NCI-H128 (cell line): ENCODE data around the gene C6orf132.
"Not testable (repeated sequence)": the region's sequence is repeated elsewhere in the genome, so short reads cannot be mapped to it uniquely, and the experiment has no call there.

Experiments used
- DNase-seq: peaks from one replicate; lab custom pipeline; 2025; ENCODE audit not compliant: unreplicated experiment; lab: John Stamatoyannopoulos, UW

Gene C6orf132

DNA sequence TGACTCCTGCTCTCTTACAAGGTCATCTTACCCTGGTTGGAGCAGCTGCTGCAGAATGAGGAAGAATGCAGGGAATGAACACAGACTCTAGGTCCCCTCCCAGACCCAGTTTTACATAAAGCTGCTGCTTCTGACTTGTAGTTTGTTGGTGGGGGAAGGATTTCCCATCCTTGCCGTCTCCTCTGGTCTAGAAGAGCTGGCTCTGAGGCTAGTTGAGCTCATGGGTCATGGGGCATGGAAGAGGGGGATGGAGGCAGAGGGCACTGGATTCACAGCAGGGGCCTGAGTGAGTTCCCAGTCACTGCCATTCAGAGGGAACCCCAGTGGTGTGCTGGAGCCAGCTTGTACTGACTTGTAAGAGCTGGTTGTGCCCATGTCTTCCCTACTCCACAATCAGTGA, 21.6 kb upstream of the C6orf132 start:
- no peak for DNase-seq

DNA sequence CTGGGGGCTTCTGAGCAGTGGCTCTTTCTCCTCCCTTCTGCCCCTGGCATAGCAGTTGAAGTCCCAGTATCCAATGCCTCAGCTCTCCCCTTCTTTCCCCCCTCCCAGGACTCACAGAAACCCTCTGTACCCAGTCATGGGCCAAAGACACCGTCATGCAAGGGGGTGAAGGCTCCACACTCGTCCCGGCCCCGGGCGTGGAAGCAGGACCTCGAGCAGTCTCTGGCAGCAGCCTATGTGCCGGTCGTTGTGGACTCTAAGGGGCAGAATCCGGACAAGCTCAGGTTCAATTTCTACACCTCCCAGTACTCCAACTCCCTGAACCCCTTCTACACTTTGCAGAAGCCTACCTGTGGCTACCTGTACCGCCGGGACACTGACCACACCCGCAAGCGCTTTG, 20.4 kb upstream of the C6orf132 start:
- no peak for DNase-seq

DNA sequence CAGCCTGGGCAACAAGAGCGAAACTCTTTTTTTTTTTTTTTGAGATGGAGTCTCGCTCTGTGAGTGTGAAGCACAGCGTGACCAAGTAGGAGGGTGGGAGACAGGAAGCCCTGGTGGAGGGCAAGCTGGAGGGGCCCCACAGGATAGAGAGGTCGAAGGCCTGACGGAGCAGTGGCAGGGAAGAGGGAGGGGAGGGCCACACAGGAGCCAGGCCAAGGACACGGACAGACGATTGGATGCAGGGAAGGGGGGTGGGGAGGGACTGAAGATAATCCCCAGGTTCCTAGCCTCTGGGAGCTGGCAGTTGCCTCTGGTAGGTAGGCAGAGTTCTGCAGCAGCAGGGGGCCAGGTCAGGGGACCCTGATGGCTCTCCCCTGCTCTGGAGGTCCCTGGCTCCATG, 20.0 kb upstream of the C6orf132 start:
- no peak for DNase-seq

DNA sequence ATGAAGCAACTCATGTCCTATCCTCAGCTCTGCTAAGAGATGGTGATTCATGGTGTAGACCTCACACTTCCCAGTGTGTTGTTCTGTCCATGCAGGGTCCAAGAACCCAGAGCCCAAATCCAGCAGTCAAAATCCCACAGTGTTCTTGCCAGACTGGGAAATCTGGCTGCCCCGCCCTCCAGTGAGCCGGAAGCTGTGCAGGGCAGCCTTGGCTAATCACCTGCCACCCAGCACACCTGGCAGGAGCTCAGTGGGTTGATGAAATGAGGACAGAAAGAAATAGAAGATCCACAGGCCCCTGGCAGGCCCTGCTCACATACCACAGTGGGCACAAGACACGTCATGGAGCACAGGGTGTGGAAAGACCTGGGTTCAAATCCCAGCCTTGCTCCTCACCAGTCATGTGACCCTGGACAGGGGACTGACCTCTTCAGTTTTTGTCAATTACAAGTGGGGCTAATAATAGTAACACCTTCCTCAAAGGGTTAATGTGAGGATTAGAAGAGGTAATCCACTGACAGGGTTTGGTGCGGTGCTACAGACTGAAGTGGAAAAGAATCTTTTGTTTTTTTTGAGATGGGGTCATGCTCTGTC, 17.1 kb upstream of the C6orf132 start:
- no peak for DNase-seq

DNA sequence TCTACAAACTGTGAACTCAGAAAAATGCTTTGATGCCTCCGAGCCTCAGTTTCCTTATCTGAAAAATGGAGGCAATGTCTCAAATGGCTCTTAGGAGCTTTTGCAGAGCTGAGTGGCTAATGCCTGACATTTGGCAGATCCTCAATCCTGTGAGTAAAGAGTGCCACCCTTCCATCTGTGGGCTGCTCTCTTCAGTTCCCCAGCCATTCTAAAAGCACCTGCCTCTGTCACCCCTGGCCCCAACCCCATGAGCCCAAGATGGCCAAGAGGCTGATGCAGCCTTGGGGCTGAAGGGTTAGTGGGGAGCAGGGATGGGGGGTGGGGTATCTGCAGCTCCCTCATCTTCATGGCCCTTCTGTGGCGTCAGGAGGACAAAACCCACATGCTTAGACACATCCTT, 16.2 kb upstream of the C6orf132 start:
- DNase-seq, result no peak

DNA sequence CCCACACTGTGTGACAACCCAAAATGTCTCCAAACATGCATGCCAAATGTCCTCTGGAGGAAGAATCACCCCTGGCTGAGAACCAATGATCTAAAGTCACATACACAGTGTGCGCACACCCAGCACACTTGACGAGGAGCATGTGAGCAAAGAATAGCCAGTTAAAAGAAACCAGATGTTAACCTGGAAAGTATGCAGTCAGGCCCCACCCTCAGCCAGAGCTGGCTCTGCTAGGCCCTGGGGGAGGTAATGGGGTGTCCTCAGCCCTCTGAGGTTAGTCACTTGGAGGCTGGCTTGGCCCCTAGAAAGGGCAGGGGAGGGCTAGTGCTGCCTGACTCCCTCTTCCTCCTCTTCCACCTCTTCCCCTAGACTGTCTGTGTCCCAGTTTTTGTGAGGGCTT, 15.6 kb upstream of the C6orf132 start:
- DNase-seq, result no peak

DNA sequence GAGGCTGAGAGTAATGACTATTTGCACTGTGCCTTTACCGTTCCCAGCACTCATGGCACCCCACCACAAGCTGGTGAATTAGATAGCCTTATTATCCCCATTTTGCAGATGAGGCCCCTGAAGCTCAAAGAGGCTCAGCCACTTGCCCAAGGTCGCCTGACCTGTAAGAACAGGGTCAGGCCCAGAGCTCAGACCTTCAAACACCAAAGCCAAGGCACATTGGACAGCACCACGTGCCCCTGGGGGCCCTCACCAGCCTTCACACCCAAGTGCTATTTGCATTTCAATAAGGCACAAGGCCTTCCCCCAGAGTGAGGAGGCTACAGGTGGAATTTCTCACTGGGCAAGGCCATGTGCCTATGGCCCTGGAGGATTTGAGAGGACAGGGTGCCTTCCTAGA, 14.2 kb upstream of the C6orf132 start:
- DNase-seq, result no peak

DNA sequence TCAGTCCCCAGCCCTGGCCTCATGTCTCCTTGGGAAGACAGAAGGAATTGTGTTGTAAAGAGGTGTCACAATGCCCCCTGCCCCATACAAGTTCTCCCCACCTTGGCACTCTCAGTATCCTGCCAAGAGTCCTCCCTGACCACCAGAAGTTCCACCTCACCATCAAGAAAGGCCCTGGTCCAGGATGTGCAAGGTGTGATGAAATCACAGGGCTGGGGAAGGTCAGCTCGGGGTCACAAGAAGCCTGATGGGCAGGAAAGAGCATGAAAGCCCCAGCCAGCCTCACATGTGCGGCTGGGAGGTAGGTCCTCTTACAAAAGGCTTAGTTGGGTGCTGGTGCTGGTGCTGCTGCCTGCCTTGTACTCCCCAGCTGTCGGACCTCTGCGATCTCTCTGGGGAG, 12.9 kb upstream of the C6orf132 start:
- DNase-seq, result no peak

DNA sequence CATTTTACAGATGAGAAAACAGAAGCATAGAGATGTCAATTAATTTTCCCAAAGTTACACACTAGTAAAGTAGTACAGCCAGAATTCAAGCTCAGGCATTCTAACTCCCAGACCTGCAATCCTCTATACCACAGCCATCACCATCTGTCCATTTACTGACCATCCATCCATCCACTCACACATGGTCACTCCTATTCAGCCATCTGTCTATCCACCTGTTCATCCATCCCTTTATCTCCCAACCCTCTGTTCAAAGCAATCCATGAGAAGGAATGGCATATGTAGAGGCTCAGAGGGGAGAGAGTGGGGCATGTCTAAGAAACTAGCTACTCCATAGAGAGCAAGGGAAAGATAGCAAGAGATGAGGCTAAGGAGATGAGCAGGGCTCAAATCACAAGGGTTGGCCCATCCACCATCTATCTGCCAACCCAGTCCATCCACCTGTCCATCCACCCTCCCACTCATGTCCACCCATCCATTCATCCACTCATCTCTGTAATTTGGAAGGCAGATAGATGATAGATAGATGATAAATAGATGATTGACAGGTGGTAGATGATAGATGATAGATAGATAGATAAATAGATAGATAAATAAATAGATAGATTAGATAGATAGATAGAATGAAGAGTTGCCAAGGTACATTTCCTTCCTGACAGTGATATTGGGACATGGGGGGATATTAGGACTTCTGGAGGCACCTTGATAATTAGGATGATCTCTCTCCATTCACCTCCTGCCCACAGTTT, 12.2 kb upstream of the C6orf132 start:
- DNase-seq, result no peak

DNA sequence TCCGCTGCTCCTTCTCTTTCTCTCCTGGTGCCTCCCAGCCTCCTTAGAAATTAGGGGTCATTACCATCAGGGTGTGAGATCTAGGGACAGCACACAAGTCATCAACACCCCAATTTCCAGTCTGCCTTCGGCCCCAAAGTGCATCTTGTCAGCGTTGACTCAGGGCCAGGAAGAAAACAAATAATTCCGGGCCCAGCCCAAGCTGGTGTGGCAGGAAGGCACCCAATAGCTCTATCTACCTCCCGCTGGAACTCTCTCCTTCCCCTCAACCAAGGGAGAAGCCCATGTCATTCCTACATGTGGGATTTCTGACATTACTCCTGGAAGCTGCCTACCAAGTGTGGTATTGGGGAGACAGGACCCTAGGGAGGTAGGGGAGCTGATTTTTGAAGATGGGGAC, 11.5 kb upstream of the C6orf132 start:
- DNase-seq, result no peak

DNA sequence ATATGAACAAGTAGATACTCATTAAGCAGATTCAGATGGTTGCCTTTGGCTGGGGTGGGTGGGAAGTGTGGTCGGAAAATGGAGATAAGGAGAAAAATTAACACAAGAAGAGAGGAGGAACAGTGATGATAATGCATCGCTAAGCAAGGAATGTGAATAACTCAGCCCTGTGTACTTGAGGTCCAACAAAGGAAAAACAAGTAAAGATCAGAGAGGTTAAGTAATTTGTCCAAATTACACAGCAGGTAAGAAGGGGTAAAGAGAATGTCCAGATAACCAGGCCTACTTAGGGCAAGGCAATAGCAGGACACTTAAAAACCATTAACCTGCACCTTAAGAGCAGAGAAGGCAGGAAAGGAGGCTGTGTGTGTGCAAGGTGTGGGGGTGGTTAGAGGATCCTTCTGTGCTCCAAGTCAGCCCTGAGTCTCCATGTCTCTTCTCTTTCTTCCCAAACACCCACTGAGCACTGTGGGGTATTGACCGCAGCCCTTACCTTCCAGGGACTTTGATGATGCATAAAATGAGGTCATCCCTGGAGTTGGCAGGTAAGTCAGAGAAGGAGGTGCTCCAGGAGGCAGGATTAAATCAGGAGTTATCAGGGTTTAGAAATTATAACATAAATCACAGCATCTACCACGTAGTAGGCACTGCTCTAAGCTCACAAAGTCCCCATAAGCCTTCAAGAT, 10.3 kb upstream of the C6orf132 start:
- DNase-seq, result not testable (repeated sequence)

DNA sequence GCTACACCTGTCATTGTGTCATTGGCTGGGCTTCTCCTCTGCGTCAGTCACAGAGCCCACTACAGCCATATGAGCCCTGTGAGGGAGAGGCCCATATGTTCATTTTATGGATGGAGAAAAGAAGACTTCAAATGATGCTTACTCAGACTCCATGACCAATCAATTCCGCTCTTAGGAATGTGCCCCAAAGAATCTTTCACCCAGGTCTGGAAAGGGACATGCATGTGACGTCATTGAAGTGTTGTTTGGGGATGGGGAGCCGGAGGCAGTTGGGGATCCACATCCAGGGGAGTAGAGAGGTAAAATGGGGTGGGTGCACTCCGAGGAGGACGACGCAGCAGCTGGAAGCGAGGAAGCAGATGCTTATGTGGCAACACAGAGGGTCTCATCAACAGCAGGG, 9.6 kb upstream of the C6orf132 start:
- DNase-seq, result no peak

DNA sequence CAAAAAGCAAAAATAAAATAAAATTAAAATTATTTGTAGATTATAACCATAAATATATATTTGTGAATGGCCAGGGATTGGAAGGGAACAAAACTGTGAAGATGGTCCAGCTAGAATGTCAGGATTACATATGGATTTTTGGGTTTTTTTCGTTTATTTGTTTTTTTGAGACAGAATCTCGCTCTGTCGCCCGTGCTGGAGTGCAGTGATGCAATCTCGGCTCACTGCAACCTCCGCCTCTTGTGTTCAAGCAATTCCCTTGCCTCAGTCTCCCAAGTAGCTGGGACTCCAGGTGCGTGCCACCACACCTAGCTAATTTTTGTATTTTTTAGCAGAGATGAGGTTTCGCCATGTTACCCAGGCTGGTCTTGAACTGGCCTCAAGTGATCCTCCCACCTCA, 7.8 kb upstream of the C6orf132 start:
- no peak for DNase-seq

DNA sequence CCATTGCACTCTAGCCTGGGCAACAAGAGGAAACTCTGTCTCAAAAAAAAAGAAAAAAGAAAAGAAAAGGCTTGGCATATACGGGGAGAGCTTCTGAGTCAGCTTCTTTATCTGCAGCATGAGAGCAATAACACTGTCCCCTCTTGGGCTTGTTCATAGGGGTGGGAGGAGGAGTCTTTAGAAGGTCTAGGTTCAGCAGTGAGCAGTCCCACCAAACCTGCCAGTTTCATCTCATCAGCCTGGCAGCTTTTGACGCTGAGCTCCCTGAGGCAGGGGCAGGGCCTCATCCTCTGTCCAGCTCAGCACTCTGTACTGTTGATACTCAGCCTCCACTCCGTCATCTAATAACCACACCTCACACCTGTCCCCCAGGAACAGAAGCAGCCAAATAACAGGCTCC, 5.6 kb upstream of the C6orf132 start:
- DNase-seq, result no peak

DNA sequence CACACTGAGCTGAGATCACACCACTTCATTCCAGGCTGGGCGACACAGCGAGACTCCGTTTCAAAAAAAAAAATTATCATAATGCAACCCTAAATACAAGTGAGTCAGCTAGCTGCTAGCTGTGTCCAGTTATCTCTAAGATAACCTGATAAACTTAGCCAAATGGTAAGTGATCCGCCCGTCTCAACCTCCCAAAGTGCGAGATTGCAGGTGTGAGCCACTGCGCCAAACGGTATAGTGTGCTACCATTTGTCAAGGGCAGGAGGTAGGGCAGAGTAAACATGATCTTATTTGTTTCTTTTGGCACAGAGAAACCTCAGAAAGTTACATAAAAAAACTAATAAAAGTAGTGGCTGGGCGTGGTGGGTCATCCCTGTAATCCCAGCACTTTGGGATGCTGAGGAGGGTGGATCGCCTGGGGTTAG, 4.7 kb upstream of the C6orf132 start:
- DNase-seq, result no peak

DNA sequence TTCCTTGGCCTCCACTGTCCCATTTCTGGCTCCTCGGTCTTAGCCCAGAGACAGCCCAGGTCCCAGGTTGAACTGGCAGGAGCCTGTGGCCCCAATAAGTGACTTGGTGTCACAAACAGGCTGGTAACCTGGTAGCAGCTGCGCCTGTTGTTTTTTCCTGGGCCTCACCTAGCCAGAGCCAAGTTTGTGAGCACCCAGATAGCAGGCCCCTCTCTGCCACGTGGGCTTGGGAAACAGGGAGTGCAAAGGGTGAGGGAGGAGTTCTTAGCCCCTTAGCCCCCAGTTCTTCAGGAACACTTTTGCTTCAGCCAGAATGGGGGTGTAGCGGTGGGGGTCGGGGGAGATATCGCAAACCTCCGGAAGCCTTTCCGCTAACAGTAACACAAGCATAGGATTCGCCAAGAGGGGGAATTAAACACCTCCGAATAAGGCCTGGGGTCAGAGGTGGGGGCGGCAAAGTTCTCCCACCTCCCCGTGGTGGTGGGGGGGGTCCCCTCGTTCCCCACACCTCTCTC, 760 bp downstream of the C6orf132 start:
- DNase-seq, result no peak

DNA sequence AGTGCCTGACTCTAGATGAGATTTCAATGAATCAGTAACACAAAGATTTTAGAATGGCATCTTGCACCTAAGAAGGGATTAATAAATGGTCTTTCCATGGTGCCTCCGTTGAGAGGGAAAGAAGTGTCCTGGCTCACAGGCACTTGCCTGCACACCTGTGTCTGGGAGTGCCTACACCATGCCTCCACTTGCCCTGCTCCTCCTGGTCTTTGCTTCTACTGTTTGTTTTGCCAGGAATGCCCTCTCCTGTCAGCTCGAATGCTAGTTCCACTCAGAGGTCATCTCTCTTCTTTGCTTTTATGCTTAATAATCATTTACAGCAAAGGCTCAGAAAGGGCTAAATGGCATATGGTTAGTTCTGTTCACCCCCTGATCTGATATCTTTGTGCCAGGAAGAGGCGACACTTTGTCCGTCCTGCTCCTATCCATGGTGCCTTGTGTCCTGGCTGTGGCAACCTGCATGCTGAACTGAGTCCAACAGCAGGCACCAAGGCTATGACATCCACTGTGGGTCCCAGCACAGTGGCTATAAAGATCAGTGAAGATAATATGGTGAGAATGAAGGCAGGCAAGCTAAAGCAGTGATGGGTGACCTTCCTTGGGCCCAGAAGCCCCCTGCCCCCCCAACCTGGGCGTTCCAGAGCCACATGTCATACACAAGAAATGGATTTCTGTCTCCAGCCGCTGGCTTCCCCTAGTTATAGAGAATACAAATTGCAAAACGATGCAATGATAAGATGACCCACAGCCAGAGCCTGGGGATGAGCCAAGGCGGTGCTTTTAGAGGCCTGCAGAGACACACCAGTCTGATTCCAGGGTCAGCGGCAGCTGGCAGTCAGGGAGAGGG, 1.4 kb downstream of the C6orf132 start:
- no peak for DNase-seq

DNA sequence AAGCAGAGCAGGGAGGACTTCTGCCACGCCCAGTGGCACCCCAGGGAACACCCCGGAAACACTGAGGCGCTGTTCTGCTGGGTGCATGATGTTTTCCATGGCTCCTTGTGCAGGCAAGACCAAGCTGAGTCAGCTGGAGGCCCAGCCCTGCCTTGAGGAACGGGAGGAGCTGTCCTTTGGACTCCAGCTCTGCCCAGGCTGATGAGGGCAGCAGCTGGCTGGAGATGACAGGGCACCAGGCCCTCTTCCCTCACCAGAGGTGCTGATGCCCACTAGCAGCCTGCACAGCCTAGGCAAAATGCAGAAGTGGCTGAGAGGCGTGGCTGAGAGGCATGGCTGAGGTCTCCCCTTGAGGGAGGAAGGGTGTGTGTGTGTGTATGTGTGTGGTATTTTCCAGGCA, 2.4 kb downstream of the C6orf132 start:
- DNase-seq, result no peak

DNA sequence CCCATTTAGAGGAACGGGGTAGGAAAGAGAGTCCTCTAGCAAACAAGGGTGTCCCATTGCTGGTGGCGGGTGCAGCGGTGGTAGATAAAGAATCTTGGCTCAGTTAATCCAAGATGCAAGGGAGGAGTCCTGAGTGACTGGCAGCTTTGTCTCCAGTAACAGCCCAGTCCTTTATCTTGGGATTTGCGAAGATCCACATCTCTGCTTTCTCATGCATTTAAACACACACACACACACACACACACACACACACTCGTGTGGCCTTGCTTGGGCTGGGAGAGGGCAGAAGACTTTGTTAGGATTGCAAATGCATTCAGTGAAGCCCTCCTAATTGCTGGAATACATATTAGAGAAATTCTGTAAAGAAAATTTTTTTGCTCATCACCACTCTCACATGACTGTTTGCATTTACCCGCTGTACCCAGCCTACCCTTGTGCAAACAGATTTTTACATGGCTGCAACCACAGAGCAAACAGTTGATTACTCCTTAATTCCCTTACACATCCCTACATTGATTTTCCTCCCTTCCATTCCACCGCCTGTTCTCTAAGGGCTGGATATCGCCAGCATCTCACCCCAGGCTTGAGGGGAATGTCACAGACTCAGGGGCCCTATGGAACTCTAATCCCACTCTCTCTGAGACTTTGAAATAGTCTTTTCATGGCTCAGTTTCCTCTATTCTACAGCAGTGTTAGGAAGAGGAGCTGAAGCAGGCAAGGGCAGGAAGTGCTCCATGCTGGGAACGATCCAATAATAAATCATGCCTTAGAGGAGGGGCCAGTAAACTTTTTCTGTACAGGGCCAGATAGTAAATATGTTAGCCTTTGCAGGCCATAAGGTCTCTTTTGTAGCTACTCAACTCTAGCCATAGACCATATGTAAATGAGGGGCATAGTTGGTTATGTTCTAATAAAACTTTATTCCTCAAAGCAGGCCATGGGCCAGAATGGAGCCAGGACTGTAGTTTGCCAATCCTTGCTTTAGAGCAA, 3.5 kb downstream of the C6orf132 start:
- DNase-seq, result no peak

DNA sequence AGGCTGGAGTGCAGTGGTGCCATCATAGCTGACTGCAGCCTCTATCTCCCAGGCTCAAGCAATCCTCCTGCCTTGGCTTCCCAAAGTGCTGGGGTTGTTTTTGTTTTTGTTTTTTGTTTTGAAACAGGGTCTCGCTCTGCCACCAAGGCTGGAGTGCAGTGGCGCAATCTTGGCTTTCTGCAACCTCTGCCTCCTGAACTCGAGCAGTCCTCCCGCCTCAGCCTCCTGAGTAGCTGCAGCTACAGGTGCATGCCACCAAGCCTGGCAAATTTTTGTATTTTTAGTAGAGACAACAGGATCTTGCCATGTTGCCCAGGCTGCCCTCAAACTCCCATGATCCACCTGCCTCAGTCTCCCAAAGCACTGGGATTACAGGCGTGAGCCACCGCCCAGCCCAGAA, 4.2 kb downstream of the C6orf132 start:
- DNase-seq, result no peak
